ENCODE measurements around the gene TMEM175.
"Not testable (repeated sequence)": the region's sequence is repeated elsewhere in the genome, so short reads cannot be mapped to it uniquely, and the experiment has no call there.

TMEM175 gene

DNA sequence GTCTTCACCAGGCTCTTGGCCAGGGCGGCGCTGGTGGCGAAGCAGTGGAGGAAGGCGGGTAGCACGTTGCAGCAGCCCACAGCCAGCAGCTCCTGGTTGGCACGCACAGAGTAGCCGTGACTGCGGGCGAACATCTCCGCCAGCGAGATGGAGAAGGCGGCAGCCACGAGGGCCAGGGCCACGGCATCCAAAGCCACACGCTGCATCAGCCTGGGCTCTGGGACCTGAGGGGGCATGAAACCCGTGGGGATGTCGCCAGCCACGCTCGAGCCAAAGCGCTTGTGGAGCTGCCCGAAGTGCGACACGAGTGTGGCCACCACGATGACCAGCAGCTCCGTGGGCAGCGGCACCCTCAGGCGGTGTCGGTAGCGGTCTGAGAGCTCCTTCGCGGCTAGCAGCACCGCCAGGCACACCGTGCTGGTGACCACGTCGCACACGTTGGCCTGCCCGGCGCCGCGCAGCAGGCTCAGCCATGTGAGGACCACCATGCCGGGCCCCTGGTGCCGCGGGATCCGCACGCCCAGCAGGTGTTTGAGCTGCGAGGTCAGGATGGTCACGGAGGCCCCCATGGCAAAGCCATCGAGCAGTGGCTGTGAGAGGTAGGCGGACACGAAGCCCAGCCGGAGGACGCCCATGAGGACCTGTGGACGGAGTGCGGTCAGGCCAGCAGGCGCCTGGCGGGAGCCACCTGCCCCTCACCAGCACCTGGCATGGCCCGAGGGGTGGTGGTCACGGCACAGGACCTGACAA lies 57.6 kb downstream of the TMEM175 start:
- no peak for DNase-seq

DNA sequence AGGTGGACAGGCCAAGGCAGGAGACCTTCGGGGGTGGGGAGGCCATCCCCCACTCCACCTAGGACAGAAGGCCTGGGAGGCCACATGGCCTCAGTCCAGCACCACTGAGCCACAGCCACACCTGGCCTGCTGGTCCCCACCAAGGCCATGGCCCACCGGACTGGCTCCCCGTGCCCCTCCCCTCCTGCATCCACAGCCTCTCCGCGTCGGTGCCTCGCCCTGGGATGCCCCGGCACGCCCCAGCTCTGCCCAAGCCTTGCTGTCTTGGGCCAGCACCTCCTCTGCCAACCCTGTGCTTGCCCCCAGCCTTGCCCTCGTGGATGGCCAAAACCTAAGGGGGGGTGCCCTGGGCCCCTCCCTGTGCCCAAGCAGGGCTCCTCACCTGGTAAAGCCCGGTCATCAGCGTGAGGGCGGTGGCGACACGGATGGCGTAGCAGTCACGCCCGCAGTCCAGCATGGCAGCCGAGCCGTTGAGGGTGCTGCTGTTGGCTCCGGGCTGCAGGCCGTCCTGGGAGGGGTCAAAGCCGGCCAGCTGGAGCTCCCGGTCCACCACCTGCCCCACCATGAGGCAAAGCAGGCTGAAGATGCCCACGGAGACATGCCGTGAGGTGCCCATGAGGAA lies 58.6 kb downstream of the TMEM175 start:
- no peak for DNase-seq

DNA sequence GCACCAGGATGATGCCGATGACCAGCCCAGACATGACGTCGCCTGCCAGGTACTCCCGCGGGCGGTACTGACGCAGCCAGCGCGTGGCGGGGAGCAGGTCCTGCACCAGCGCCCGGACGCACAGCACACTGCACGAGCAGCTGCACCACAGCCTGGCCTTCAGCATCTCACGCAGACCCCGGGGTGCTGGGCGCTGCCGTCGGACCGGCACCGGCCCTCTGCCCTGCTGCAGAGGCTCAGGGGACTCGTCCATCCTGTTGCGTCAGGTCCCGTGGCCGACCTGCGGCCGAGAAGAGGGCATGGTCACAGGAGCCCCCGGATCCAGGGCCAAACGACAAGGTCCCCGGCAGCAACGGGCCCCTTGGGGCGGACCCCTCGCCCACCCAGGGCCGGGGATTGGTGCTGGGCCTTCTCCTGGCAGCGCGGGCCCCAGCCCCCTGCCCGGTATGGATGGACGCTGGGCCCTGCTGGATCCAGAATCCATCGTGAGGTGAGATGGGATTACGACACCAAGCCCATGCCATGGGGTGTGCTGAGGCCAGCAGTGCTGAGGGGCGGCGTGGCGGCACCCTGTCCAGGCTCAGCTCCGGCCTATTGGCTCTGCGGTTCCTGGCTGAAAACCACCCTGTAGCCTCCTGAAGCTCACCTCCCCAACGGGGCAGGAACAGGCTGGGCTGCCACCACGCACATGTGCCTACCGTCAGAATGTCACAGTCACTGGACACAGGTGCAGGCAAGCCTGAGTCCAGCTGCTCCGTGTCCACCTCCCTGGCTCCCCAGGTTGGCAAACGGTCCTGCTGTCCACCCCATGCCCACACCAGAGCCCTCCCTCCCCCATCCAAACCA lies 59.4 kb downstream of the TMEM175 start:
- DNase-seq = no peak

DNA sequence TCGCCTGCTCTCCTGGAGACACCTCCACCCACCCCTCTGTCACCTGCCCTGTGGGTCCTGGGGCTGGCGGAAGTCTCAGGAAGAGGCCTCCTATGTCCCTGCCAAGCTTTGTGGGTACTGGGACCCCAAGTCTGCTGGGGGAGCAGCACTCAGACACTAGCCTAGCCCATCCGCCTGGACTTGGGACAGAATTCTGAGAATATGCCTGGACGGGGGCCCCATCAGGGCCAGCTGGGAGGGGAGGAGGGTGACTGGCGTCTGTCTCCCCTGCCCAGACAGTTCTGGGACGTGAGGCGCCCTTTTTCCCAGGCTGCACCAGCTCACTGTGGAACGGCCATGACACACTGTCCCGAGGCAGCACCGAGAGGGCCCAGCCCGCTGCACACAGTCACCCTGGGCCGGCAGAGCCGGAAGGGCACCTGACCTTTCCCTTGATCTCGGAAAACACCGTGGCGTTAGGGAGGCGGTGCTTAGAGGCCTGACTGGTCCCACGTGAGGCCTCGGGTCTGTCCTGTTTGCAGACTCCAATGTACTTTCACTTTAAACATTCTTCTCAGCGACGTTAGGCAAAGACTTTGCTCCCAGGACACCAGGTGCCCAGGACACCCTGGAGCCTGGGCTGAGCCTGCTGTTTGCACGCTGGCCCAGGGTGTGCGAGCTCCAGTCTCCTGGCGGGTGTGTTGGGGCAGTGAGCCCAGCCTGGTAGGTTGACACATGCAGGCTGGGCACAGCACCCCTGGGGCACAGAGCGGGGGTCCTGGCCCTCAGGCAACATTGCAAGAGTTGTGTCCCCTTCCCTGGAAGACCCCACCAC lies 60.2 kb downstream of the TMEM175 start:
- DNase-seq = peak; percentile 56

DNA sequence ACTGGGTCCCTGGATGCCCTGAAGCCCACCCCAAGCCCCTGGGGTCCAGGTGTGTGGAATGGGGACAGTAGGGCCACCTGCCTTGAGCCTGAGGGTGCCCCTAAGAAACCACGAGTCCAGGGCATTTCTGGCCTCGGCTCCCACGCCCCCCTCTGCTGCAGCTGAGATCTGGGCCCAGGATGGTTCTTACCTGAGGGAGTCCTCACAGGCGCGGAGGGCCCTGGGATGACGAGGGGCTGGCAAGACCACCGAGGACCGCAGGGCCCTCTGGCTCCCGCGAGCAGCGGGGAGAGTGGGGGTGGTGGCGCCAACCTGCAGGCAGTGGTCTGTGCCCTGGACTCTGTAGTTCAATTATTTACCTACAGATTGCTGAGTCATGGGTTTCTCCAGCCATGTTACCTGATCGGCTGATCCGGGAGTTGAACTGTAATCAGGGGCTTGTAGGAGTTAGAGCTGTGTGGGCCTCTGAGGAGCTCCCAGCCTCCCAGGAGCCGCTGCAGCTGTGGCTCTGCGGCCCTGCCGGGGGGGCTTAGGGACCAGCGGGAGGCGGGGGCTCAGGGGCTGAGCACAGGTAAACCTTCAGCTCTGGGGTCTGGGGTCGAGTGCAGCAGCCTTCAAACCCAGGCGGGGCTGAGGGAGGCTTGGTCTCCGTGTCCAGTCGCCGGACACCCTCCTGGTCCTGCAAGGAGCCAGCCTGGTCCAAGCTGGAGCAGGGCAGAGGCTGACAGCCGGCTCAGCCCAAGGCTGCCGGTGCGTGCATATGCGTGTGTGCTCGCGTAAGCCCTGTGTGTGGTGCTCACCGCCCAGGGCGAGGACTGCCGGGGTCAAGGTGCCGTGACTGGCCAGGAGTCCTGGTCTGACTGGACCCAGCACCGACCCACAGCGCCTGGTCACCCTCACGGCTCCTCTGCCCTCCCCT lies 61.1 kb downstream of the TMEM175 start, which contains the start of gene SLC26A1:
Gene SLC26A1 (minus strand): TSS at position 294 of the 919 bp plus-strand sequence. CDS start 1,701 bp downstream, outside the sequence.
- peak; percentile 40 for DNase-seq

DNA sequence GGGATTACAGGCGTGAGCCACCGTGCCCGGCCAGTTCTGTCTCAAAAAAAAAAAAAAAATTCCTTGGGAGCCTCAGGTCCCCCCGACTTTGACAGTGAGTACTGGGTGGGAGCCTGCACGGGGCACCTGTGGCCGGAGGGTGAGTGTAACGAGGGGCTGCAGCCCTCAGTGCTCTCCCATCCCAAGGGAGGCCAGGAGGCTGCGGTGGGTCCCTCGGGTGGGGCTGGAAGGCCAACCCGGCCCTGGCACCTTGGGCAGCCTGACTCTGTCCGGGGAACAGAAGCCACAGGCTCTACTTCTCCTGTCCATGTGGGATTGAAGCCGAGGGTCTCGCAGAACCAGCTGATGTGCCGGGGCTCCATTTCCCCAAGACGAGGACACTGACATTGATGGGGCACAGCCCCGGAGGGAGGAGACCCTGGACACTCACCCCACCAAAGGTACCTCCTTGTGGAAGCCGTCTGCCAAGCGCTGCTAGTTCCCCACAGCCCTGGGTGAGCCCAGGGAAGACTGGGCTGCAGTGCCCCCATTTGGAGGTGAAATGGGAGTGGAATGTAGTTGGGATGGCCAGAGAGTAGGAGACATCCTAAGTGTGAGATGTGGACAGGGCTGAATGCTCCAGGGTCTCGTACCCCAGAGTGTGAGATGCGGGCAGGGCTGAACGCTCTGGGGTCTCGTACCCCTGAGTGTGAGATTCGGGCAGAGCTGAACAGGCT lies 63.2 kb downstream of the TMEM175 start:
- no peak for DNase-seq

DNA sequence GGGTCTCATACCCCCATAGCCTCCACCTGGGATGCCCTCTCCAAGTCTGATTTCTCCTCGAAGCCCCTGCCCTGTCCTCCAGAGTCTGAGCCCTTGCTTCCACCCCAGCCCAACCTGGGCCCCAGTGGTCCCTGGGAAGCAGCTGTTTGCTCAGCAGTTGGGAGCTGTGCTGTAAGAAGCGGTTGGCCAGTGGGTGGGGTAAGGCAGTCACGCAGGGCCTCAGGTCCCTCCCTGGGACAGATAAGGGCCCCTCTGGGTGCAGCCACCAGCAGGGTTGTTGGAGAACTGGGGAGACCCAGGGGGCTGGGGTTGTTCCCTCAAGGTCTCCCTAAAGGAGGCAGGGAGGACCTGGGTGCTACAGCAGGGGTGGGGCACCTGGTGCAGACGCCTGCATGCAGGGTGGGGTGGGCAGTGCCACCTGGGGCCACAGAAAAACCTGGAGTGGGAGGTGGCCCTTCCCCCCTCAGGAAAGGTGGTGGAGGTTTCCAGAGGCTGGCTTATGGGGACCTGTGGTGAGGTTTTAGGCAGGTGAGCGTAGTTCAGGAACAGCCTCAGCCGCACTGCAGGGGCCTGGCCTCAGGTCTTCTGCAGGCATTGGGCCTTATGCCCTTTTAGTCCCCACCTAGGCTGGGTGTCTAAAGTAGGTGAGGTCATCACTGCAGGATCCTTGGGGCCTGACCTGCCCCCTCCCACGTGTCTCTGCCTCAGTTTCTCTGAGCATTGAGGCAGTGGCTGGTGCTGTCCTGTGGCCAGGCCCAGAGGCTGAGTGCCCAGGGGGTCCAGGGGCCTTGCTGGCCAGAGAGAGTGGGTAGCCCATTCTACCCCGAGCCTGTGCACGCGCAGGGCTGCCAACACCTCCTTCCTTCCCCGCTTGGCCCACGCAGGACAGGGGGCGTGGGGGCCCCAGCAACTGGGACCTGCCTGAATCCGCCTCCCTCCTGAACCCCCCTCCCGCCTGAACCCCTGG lies 64.1 kb downstream of the TMEM175 start:
- no peak for DNase-seq

DNA sequence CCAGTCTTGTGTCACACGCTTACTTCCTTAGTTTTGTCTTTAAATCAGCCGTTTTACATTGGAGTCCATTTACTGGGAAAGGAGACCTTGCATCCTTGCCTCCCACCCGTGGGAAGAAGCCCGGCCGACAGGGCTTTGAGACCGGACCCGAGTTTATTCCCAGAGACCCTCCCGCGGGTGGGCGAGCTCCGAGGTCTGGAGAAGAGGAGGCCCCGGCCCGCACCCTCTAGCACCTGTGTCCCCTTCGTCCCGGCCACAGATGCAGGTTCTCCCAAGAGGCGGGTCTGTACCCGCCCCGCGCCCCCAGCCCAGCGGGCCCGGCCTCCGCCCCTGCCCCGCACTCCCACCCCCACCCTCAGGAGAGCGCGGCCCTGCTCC lies 64.7 kb downstream of the TMEM175 start:
- no peak for DNase-seq

DNA sequence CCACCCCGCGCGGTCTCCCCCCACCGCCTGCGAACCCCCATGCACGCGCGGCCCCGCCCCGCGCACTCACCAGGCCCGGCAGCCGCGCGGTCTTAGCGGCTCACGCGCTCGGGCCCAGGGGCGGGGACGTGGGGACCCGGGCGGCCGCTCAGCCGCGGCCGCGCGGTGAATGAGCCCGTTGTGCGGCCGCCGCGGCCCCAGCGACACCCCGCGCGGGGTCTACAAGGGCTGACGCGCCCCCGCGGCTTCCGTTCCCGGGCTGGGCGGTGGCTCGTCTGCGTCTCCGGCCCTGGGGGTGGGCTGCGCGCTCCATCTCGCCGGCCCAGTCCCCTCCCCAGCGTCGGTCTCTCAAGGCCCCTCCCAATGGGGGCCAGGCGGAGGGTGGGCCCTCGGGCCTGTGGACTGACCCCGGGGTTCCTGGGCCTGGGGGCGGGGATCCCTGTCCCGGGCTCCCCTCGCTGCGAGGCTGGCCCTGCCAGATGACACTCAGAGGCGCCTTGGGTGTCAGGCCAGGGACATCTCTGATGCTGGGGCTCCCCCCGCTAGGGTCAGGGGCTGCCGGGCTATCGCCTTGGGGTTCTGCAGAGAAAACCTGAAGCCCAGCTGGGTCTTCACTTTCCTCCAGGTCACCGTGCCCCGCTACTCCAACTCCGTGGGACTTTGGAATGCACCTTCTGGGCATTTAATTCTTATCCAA lies 65.3 kb downstream of the TMEM175 start:
- DNase-seq = no peak

DNA sequence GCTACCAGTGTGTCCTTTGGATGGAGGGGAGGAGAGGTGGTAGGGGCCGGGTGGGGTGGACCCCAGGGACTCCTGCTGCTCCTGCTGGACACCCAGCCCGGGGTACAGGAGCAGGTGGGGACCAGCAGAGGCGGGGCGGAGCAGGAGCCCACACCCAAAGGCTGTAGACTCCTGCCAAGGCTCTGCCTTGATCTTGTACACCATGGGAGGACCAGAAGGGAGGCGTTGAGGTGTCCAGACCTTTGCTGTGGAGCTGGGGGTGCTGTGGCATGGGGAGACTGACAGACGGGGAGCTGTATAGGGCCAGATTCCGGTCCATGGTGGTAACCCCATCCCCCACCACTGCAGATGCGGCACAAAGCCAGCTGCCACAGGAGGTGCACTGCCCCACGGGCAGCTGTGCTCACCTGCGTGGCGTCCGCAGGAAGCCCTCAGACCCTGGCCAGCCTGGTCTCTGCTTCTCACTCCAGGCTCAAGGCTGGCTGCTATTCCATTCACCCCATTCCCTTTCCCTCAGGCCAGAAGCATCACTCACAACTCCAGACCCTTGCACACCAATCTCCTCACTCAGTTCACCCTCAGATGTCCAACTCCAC lies 65.9 kb downstream of the TMEM175 start:
- DNase-seq = no peak

DNA sequence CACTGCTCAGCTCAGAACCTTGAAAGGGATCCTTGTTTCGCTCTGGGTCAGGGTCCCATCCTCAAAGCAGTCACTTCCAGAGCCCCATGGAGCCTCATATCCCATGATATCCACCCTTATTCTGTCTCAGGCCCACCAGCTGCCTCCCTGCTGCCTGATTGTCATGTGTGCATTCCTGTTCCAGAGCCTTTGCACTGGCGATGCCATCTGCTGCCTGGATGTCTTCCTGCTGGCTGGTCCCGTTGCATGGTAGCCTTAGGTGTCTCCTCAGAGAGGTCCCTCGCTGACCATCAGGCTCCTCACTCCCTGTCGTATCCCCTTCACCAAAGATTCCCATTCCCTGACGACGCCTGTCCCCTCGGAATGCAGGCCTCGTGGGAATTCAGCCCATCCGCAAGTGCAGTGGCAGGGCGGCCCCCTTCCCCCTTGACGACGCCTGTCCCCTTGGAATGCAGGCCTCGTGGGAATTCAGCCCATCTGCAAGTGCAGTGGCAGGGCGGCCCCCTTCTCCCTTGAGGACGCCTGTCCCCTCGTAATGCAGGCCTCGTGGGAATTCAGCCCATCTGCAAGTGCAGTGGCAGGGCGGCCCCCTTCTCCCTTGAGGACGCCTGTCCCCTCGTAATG lies 67.1 kb downstream of the TMEM175 start:
- not testable (repeated sequence) for DNase-seq

DNA sequence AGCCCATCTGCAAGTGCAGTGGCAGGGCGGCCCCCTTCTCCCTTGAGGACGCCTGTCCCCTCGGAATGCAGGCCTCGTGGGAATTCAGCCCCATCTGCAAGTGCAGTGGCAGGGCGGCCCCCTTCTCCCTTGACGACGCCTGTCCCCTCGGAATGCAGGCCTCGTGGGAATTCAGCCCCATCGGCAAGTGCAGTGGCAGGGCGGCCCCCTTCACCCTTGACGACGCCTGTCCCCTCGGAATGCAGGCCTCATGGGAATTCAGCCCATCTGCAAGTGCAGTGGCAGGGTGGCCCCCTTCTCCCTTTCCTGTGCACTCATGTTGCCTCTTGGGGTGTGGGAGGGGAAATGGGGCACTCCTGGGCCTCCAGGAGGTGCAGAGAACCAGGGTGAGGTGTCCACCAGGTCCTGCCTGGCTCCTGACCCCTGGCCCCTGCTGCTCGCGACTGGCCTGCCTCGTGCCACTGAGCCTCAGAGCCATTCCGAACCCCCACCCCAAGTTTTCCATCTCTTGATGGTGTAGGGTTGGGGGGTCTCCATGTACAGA lies 67.7 kb downstream of the TMEM175 start:
- no peak for DNase-seq

DNA sequence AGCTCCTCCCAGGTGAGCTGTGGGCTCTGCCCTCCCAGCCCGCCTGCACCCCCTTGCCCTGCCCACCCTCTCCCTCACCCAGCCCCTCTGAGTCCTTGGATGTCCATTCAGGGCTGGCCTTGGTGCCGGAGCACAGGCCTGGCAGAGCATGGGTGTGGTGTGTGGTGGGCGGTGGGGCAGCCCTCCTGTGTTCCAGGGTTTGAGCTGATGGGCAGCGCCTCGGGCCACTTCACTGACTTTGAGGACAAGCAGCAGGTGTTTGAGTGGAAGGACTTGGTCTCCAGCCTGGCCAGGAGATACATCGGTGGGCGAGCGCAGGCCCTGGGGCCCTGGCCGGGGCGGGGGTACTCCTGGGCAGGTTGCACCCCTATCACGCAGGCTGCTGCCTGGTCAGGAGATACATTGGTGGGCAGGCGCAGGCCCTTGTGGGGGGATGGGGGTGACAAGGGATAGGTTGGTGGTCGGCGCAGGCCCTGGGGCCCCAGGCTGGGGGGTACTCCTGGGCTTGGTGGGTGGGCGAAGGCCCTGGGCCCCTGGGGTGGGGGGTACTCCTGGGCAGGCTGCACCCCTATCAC lies 68.5 kb downstream of the TMEM175 start:
- no peak for DNase-seq

DNA sequence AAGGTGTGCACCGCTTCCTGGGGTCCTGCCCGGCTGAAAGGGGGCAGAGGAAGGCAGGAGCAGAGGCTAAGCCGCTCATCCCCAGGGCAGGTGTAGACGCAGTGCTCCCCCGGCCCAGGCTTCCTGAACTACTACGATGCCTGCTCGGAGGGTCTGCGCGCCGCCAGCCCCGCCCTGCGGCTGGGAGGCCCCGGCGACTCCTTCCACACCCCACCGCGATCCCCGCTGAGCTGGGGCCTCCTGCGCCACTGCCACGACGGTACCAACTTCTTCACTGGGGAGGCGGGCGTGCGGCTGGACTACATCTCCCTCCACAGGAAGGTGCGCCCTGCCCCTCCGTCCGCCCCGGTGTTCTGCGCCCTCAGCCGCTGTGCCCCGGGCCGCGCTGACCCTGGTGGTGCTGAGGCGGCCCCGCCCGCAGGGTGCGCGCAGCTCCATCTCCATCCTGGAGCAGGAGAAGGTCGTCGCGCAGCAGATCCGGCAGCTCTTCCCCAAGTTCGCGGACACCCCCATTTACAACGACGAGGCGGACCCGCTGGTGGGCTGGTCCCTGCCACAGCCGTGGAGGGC lies 69.4 kb downstream of the TMEM175 start:
- no peak for DNase-seq

DNA sequence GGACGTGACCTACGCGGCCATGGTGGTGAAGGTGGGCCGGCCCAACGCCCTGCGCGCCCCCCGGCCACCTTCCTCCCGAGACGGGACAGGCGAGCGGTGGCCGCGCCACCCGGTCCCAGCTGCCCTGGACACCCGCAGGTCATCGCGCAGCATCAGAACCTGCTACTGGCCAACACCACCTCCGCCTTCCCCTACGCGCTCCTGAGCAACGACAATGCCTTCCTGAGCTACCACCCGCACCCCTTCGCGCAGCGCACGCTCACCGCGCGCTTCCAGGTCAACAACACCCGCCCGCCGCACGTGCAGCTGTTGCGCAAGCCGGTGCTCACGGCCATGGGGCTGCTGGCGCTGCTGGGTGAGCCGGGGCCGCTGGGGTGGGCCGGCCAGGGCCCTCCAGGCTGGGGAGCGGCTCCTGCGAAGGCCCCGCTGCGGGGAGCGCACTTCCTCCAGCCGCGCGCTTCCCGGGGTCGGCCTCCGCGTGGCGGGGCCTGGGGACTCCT lies 69.9 kb downstream of the TMEM175 start:
- DNase-seq = peak; percentile 62

DNA sequence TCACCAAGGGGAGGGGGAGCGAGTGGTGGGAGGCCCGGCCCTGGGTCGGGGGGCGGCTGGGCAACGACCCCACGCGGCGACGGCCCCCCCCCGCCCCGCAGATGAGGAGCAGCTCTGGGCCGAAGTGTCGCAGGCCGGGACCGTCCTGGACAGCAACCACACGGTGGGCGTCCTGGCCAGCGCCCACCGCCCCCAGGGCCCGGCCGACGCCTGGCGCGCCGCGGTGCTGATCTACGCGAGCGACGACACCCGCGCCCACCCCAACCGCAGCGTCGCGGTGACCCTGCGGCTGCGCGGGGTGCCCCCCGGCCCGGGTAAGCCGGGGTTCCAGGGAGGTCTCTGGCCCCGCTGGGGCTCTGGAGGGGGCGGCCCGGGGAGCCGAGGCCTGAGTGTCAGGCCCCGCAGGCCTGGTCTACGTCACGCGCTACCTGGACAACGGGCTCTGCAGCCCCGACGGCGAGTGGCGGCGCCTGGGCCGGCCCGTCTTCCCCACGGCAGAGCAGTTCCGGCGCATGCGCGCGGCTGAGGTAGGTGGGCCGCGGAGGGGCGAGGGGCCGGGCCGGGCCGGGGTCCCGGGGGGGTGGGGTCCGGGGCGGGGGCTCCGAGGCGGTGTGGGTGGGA lies 70.5 kb downstream of the TMEM175 start:
- DNase-seq = peak; percentile 50
